Measurements from ENCODE around the gene SLC13A3. TPM values are rescaled to one million over a fixed set of nuclear protein-coding genes. Genes with fewer than 3 reads are reported as not detected.

SLC13A3 gene
- total RNA-seq, 1 experiment from 2014 or later = 17.5 TPM

DNA sequence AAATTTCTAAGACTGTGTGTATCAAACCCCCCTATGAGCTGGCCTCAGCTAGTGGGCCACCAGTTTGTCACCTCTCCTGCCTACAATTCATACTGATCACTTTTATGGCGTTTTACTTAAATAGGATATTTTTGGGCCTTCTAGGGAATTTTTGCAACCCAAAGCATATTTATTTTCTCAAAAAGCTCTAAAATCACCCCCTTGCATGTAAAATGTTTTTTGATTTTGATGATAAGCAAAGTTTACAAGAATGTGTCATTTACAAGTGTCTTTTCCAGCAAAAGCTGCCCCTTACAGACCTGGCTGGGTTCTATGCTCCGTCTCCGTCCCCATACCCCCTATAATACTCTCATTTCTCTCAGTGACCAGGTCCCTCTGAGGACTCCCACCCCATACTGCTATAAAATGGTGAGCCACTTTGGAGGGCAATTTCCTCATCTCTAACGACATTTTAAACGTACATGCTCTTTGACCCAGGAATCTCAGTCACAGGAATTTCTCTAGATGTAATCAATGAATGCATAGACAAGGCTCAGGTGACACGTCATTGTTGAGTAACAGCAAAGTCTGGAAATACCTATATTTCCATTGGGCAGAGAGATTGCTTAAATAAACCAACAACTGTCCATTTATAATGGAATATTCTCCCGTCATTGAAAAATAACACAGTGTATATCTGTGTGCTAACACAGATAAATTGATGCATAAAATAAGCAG lies 86.9 kb downstream of the SLC13A3 start:
- Histone ChIP-seq H3K23ac (ENCODE audit: insufficient read length, low read depth, low read length) (no peak overlapping the region), H3K27me3 (ENCODE audit: insufficient read depth, low read length) (no peaks in the 10 kb centered on the region), H4K5ac (ENCODE audit: insufficient read length, low read depth, low read length) (no peak overlapping the region), H3K23me2 (ENCODE audit: insufficient read length, low read depth, low read length, poor library complexity, severe bottlenecking) (peaks cover 5% of the 10 kb centered on the region), H3K56ac (ENCODE audit: insufficient read length, low read depth, low read length) (no peak overlapping the region), H3T11ph (ENCODE audit: low read length) (no peak overlapping the region), H3K4me2 (ENCODE audit: insufficient read depth, insufficient read length, low read length) (no peak overlapping the region), H4K91ac (ENCODE audit: insufficient read length, low read depth, low read length) (no peak overlapping the region), H3K4me1 (ENCODE audit: insufficient read depth, low read length) (peaks cover 1% of the 10 kb centered on the region; the same call in 1 of the 2 replicates), H3K4ac (ENCODE audit: low read depth, low read length) (no peak overlapping the region), H2BK120ac (ENCODE audit: low read depth, low read length, poor library complexity, severe bottlenecking) (no peak overlapping the region), H3K14ac (ENCODE audit: insufficient read depth, low read length) (no peak overlapping the region), H4K20me1 (ENCODE audit: control insufficient read depth, insufficient read depth, insufficient read length) (no peaks in the 10 kb centered on the region), H2BK5ac (ENCODE audit: insufficient read length, low read length) (no peak overlapping the region), H3K79me1 (ENCODE audit: insufficient read depth, low read depth, low read length, poor library complexity, severe bottlenecking) (no peaks in the 10 kb centered on the region), H3K18ac (ENCODE audit: insufficient read length, low read depth, low read length) (no peak overlapping the region), H3K9ac (ENCODE audit: extremely low read depth, insufficient read length, low read length) (no peak overlapping the region), H2BK15ac (ENCODE audit: low read depth, low read length) (no peak overlapping the region), H2BK20ac (ENCODE audit: low read depth, low read length, poor library complexity, severe bottlenecking) (no peak overlapping the region), H3K79me2 (ENCODE audit: insufficient read depth, low read length) (no peaks in the 10 kb centered on the region), H2BK12ac (ENCODE audit: insufficient read length, low read depth, low read length) (no peak overlapping the region), H3K9me3 (ENCODE audit: control insufficient read depth, low read depth, low read length) (no peaks in the 10 kb centered on the region), H2AFZ (ENCODE audit: low read length) (no peak overlapping the region), H2AK5ac (ENCODE audit: insufficient read length, low read length) (no peak overlapping the region), H4K8ac (replicated peaks; ENCODE audit: insufficient read length, low read depth, low read length) (no peak overlapping the region), H3K27ac (ENCODE audit: insufficient read length, low read depth, low read length) (no peak overlapping the region)
- Mint-ChIP-seq H3K27ac (no peak overlapping the region), H3K9me3 (no peaks in the 10 kb centered on the region), H3K36me3 (ENCODE audit: insufficient read depth in 1 of 3, low read depth in 3 of 3) (no peaks in the 10 kb centered on the region), H3K4me1 (peaks cover 17 to 31% of the 10 kb centered on the region in 2 experiments), H3K4me3 (no peak overlapping the region), H3K27me3 (ENCODE audit: low read depth) (no peaks in the 10 kb centered on the region)
- TF ChIP-seq, protein P1, sequence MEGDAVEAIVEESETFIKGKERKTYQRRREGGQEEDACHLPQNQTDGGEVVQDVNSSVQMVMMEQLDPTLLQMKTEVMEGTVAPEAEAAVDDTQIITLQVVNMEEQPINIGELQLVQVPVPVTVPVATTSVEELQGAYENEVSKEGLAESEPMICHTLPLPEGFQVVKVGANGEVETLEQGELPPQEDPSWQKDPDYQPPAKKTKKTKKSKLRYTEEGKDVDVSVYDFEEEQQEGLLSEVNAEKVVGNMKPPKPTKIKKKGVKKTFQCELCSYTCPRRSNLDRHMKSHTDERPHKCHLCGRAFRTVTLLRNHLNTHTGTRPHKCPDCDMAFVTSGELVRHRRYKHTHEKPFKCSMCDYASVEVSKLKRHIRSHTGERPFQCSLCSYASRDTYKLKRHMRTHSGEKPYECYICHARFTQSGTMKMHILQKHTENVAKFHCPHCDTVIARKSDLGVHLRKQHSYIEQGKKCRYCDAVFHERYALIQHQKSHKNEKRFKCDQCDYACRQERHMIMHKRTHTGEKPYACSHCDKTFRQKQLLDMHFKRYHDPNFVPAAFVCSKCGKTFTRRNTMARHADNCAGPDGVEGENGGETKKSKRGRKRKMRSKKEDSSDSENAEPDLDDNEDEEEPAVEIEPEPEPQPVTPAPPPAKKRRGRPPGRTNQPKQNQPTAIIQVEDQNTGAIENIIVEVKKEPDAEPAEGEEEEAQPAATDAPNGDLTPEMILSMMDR (conservative IDR thresholded peaks at IDR 0.05) = no peak
- WGBS (ENCODE audit: extremely low coverage, insufficient read length, low lambda C conversion rate) = no CpG with 5 or more reads among the region's 7 CpGs
- no peak for DNase-seq

All from H9 (cell line).